ENCODE measurements around the gene LIPC. TPM values are rescaled to one million over a fixed set of nuclear protein-coding genes. Genes with fewer than 3 reads are reported as not detected.

LIPC gene
- polyA plus RNA-seq, 4 donors: 2.0 to 16.8 (median 13.1) TPM

GRCh38 chr15:58472221-58472620 lies 40.4 kb downstream of the LIPC start:
- DNase-seq (ENCODE audit: low read depth in 4 of 4, low spot score in 3 of 4): no peak

GRCh38 chr15:58472821-58473581 lies 41.2 kb downstream of the LIPC start:
- DNase-seq (ENCODE audit: low read depth in 4 of 4, low spot score in 3 of 4): no peak

GRCh38 chr15:58473724-58474123 lies 41.9 kb downstream of the LIPC start:
- no peak for DNase-seq (ENCODE audit: low read depth in 4 of 4, low spot score in 3 of 4)

DNA sequence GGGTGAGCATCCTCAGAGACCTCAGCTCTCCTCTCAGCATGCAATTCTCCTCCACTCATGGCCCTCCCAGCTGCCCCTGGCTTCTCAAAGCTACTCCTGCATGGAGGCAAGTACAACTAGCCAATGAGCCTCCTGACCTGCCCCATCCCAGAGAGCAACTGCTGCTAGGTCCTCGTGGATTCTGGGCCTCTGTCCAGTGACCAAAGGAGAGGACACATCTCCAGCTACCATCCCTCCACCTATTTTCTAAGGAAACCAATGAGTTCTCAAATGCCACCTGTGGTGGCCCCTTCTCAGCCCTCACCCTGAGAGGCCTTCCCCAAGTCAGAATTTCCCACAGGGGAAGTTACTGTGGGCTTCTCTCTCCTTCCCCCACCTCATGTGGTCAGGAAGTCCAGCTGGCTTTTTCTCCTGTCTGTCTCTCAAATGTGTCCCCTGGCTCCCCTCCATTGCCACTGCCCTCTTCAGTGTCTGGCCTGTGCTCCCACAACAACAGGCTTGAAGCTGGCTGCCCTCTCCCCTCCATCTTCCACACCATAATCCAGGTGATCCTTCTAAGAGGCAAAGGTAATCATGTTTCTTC lies 43.0 kb downstream of the LIPC start:
- no peak for DNase-seq (ENCODE audit: low read depth in 4 of 4, low spot score in 3 of 4)

DNA sequence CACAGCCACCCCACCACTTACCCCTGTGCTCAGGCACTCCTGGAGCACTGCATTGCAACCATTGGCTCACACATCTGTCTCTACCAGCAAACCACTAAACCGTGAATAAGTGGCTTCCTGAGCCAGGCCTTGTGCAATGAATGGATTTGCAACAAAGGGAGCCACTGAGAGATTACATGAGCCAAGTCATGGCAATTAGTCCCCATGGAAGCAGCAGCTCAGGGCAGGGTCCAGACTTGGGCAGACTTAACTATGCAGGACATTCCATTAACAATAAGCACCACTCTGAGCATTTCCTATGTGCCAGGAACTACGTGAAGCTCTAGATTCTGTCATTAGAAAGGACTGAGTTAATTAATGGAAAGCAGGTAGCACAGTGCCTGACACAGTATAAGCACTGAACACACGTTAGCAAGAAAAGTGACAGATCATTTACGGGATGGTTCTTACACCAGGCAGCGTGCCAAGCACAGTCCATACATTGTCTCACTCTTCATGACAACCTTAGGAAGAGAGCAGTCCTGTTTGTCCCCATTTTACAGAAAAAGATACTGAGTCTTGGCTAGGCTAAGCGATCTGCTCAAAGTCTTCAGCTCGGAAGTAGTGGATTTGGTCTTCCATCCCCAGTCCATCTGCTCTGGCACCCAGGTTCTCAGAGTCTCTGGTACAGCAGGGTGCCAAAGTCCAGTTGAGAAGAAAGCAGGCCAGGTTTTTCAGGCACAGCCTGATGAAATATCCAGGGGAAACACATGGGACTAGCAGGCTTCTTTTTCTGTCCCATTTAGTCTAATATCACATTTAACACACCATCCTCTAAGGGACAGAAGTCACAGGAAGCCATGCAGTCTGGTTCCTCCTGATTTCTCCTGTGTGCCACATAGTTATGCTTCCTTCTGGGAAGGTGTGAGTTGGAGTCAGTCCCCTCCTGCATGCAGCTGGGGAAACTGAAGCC lies 44.1 kb downstream of the LIPC start:
- DNase-seq (ENCODE audit: low read depth in 4 of 4, low spot score in 3 of 4): no peak

GRCh38 chr15:58476525-58477162 lies 44.9 kb downstream of the LIPC start:
- DNase-seq (ENCODE audit: low read depth in 4 of 4, low spot score in 3 of 4): no peak

DNA sequence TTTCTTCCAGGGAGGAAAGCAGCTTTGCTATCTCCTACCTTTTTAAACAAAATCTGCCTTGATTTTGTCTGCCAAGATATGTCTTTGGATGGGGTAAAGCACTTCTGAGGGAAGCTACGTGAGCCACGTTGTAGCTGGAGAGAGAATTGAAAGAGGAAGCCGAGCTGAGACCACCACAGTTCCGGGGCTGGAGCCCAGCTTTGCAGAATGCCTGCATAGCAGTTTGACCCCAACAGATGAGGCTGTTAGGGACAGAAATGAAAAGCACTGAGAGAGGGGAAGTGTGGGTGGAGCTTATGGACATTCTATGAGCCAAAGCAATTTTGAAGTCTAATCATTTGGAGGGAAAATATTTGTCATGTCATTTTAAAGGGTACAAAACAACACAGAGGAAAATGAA lies 45.4 kb downstream of the LIPC start:
- no peak for DNase-seq (ENCODE audit: low read depth in 4 of 4, low spot score in 3 of 4)

- DNase-seq (ENCODE audit: low read depth in 4 of 4, low spot score in 3 of 4): no peak
Observed at GRCh38 chr15:58478035-58478434, 46.2 kb downstream of the LIPC start.

- no peak for DNase-seq (ENCODE audit: low read depth in 4 of 4, low spot score in 3 of 4)
Observed at GRCh38 chr15:58478579-58478978, 46.8 kb downstream of the LIPC start.

DNA sequence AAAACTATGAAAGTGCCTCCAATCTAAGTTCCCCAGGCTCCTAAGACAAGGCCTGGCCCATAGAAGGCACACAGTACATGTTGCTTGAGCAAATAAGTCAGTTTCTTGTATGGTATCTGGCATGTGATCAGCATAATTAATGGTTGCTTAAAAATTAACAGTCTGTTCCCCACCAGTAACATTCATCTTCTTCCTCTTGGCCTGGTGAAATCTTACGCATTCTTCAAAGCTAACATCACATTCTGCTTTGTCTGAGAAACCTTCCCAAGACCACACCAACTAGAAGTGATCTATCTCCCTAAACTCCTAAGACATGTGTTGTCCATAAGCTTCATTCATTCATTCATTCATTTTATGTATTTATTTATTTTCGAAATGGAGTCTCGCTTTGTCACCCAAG lies 48.1 kb downstream of the LIPC start:
- no peak for DNase-seq (ENCODE audit: low read depth in 4 of 4, low spot score in 3 of 4)

GRCh38 chr15:58483376-58483775 lies 51.6 kb downstream of the LIPC start:
- no peak for DNase-seq (ENCODE audit: low read depth in 4 of 4, low spot score in 3 of 4)

GRCh38 chr15:58484791-58485600 lies 53.2 kb downstream of the LIPC start:
- no peak for DNase-seq (ENCODE audit: low read depth in 4 of 4, low spot score in 3 of 4)

- DNase-seq (ENCODE audit: low read depth in 4 of 4, low spot score in 3 of 4): no peak
Observed at GRCh38 chr15:58486062-58486461, 54.3 kb downstream of the LIPC start.

DNA sequence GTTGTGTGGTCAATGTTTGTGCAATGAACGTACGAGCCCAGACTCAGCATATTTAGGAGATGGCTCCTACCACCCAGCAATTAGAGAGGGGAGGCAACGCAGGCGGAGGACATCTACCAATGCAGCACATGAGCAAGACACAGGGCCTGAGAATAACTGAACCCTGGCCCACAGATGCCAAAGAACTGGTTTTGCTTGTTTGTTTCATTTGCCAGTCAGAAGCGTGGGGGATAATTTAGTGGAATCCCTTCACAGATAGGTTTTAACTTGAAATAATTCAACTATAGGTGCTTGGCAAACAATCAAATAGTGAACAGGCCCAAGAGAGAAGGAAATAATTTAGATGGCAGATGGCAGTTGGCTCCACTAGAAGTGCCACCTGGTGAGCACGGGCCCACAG lies 54.8 kb downstream of the LIPC start:
- DNase-seq (ENCODE audit: low read depth in 4 of 4, low spot score in 3 of 4): no peak

DNA sequence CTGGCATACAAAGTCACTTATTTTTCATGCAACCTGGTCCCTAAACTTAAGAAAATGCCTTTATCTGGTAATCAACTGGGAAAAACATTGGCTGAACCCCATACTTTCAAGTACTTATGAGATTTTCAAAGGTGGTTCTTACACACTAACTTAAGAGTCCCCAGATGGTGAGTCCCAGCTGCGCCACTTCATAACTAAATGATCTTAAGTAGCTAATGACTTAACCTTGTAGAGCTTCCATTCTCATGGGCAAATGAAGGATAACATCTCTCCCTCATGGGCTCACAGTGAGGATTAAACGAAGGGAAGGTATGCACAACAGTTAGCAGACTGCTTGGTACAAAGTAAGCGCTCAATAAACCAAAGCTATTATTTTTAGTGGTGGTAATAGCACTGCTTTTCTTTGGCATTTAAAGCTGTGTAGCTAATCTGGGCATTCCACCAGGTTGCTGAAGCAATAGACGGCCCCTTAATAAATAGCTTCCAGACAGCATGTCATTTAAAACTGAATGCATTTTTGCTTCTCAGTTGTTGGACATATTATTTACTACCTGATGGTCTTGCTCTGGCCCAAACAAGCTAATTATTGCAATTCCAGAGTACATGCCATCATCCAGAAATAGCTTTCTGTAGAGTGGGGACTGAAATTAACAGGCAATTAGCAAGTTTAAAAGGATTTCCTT lies 55.4 kb downstream of the LIPC start:
- DNase-seq (ENCODE audit: low read depth in 4 of 4, low spot score in 3 of 4): no peak

GRCh38 chr15:58487724-58488120 lies 55.9 kb downstream of the LIPC start:
- DNase-seq (ENCODE audit: low read depth in 4 of 4, low spot score in 3 of 4): no peak

- DNase-seq (ENCODE audit: low read depth in 4 of 4, low spot score in 3 of 4): no peak
Observed at GRCh38 chr15:58489289-58490085, 57.7 kb downstream of the LIPC start.

DNA sequence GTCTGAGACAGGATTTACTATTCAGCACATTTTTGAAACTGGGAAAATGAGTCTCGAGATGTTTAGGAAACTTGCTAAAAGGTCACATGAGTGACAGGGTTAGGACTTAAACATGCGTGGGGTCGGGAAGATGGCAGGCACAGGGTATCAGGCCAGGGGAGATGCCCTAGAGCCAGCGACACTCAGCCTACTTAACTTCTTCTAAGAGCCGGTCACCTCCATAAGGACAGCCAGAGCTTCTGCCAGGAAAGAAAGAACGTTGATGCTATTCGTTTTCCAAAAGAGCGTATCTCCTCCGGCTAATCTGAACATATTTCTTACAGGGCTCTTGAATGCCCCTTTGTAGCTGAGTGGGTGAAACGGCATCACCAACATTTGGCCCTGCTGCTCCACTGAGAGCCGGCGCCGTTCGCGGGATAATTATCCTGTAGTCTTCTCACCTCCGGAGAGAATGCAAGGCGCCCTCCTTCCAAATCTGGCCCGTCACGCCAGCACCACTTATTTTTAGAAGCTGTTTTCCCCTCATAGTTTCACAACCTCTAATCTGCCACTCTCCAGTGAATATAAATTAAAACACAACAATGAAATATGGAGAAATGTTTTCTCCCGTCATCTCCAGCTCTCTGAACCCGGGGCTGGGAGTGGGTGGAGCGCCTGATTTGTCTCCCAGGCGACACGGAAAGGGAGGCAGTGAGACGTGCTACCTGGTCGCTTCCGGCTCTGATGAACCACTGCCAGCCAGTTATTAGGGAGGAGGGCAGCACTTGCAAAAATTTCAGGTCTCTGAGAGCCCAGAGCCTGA lies 58.5 kb downstream of the LIPC start:
- DNase-seq (ENCODE audit: low read depth in 4 of 4, low spot score in 3 of 4): no peak
